IMR-90 (cell line): Measurements from ENCODE around the gene HIVEP3. TPM values are rescaled to one million over a fixed set of nuclear protein-coding genes. Genes with fewer than 3 reads are reported as not detected.

Source experiments
- ATAC-seq: fragments of 200-7000 bp; cut with Tn5 transposase; 2 replicates; pipeline ENCODE4 v1.9.1; 2020; ENCODE audit warnings: low read depth, mild to moderate bottlenecking, moderate library complexity
- BruUV-seq: library from RNA; stranded (reverse); fragments of 400-500 nt; replicated peaks from 2 replicates; lab custom pipeline; 2021; lab: Mats Ljungman, UMichigan
- CTCF ChIA-PET: fragments of 300-600 bp; formaldehyde crosslinking; extraction: SDS; loops from one replicate; lab custom pipeline; 2021; ENCODE audit warnings: antibody characterized with exemption; lab: Yijun Ruan, JAX
- POLR2A ChIA-PET: fragments of 300-600 bp; sonication (Branson Sonifier 250); formaldehyde crosslinking; loops from one replicate; lab custom pipeline; 2022; ENCODE audit warnings: antibody characterized with exemption; ENCODE audit not compliant: unreplicated experiment; lab: Charles Lee
- DNase-seq: peaks from one replicate; pipeline ENCODE4 v3.0.0; 2013
- H2AFZ ChIP-seq: replicated peaks from 2 replicates; pipeline ENCODE3; 2013; ENCODE audit warnings: low read length, mild to moderate bottlenecking; ENCODE audit not compliant: poor library complexity
- H2AK5ac ChIP-seq: 2 replicates; pipeline ENCODE4 v1.6.1; 2013; ENCODE audit warnings: low read depth, low read length, inconsistent platforms
- H2AK9ac ChIP-seq: replicated peaks from 2 replicates; pipeline ENCODE3; 2013; ENCODE audit warnings: mild to moderate bottlenecking, low read depth, low read length, moderate library complexity; ENCODE audit not compliant: poor library complexity
- H2BK120ac ChIP-seq: 2 replicates; pipeline ENCODE4 v1.6.1; 2013; ENCODE audit warnings: low read depth, low read length, inconsistent platforms
- H2BK15ac ChIP-seq: 3 replicates; pipeline ENCODE4 v1.6.1; 2013; ENCODE audit warnings: low read depth, low read length, inconsistent platforms
- H2BK20ac ChIP-seq: 2 replicates; pipeline ENCODE4 v1.6.1; 2013; ENCODE audit warnings: low read depth, mild to moderate bottlenecking, inconsistent platforms, low read length, moderate library complexity
- H2BK5ac ChIP-seq: 2 replicates; pipeline ENCODE4 v1.6.1; 2013; ENCODE audit warnings: mild to moderate bottlenecking, low read depth, low read length, inconsistent platforms; ENCODE audit not compliant: poor library complexity, severe bottlenecking
- H3K14ac ChIP-seq: replicated peaks from 2 replicates; pipeline ENCODE4 v1.6.1; 2013; ENCODE audit warnings: low read depth, low read length, inconsistent platforms
- H3K18ac ChIP-seq: 2 replicates; pipeline ENCODE4 v1.6.1; 2013; ENCODE audit warnings: low read depth, low read length, control low read depth
- H3K23ac ChIP-seq: 2 replicates; pipeline ENCODE4 v1.6.1; 2013; ENCODE audit warnings: low read depth, low read length, inconsistent platforms
- H3K27ac ChIP-seq: 2 replicates; pipeline ENCODE4 v1.5.1; 2013; ENCODE audit warnings: mild to moderate bottlenecking, control low read depth, low read length; ENCODE audit not compliant: insufficient read depth
- H3K27me3 ChIP-seq: 2 replicates; pipeline ENCODE4 v1.6.1; 2013; ENCODE audit warnings: low read length; ENCODE audit not compliant: control insufficient read depth, insufficient read depth
- H3K36me3 ChIP-seq: 2 replicates; pipeline ENCODE4 v1.6.1; 2013; ENCODE audit warnings: low read length, mixed read lengths; ENCODE audit not compliant: control insufficient read depth, insufficient read depth
- H3K4ac ChIP-seq: 2 replicates; pipeline ENCODE4 v1.6.1; 2013; ENCODE audit warnings: low read depth, low read length, inconsistent platforms
- H3K4me1 ChIP-seq: 2 replicates; pipeline ENCODE4 v1.6.1; 2013; ENCODE audit warnings: low read length, mixed read lengths; ENCODE audit not compliant: control insufficient read depth, insufficient read depth
- H3K4me2 ChIP-seq: 2 replicates; pipeline ENCODE4 v1.6.1; 2013; ENCODE audit warnings: low read depth, mild to moderate bottlenecking, control low read depth, low read length, moderate library complexity
- H3K4me3 ChIP-seq: 2 replicates; pipeline ENCODE4 v1.5.1; 2013; ENCODE audit warnings: low read depth, mild to moderate bottlenecking, control low read depth, low read length, moderate library complexity; ENCODE audit not compliant: insufficient read depth
- H3K56ac ChIP-seq: 2 replicates; pipeline ENCODE4 v1.6.1; 2013; ENCODE audit warnings: low read length, inconsistent platforms; ENCODE audit not compliant: insufficient read depth; ENCODE audit errors: extremely low read depth
- H3K79me1 ChIP-seq, 2 experiments: 2 replicates each; pipeline ENCODE4 v1.6.1; 2013; ENCODE audit warnings: low read length in 2 of 2, inconsistent platforms in 1 of 2, low read depth in 1 of 2
- H3K9ac ChIP-seq: 2 replicates; pipeline ENCODE4 v1.6.1; 2013; ENCODE audit warnings: low read depth, low read length, control low read depth
- H3K9me1 ChIP-seq: 2 replicates; pipeline ENCODE4 v1.6.1; 2013; ENCODE audit warnings: low read length, inconsistent platforms; ENCODE audit not compliant: insufficient read depth
- H3K9me3 ChIP-seq: 2 replicates; pipeline ENCODE4 v1.6.1; 2013; ENCODE audit warnings: low read length; ENCODE audit not compliant: control insufficient read depth, insufficient read depth
- H4K20me1 ChIP-seq: 2 replicates; pipeline ENCODE4 v1.6.1; 2013; ENCODE audit warnings: low read length, inconsistent platforms; ENCODE audit not compliant: insufficient read depth
- H4K5ac ChIP-seq: 2 replicates; pipeline ENCODE4 v1.6.1; 2013; ENCODE audit warnings: mild to moderate bottlenecking, low read depth, low read length, control low read depth
- H4K8ac ChIP-seq, 2 experiments: 2 replicates each; pipeline ENCODE4 v1.6.1; 2013; ENCODE audit warnings: low read depth in 2 of 2, low read length in 2 of 2, control low read depth in 1 of 2, inconsistent platforms in 1 of 2
- H4K91ac ChIP-seq: 2 replicates; pipeline ENCODE4 v1.6.1; 2013; ENCODE audit warnings: low read depth, low read length, inconsistent platforms; ENCODE audit not compliant: insufficient read depth
- BHLHE40 ChIP-seq: fragments of 150-350 bp; IDR thresholded peaks from 2 replicates; pipeline ENCODE4 v1.6.1; 2016; ENCODE audit warnings: mild to moderate bottlenecking, low read depth, low read length
- CHD1 ChIP-seq: IDR thresholded peaks from 2 replicates; pipeline ENCODE4 v1.6.1; 2012; ENCODE audit warnings: low read depth, low read length, improper control_type of control experiment
- ELK1 ChIP-seq: fragments of 150-350 bp; IDR thresholded peaks from 2 replicates; pipeline ENCODE4 v1.6.1; 2016; ENCODE audit warnings: low read depth, mild to moderate bottlenecking, low read length, moderate library complexity, borderline replicate concordance
- FOS ChIP-seq: fragments of 150-350 bp; IDR thresholded peaks from 2 replicates; pipeline ENCODE4 v1.6.1; 2016; ENCODE audit warnings: low read depth, low read length
- MAFK ChIP-seq: IDR thresholded peaks from 2 replicates; pipeline ENCODE4 v1.6.1; 2012; ENCODE audit warnings: low read depth, low read length, improper control_type of control experiment
- MAZ ChIP-seq: IDR thresholded peaks from 2 replicates; pipeline ENCODE4 v1.6.1; 2012; ENCODE audit warnings: low read depth, mild to moderate bottlenecking, low read length, improper control_type of control experiment, moderate library complexity, borderline replicate concordance
- NFE2L2 ChIP-seq: fragments of 150-350 bp; IDR thresholded peaks from 2 replicates; pipeline ENCODE4 v1.6.1; 2016; ENCODE audit warnings: low read depth, mild to moderate bottlenecking, low read length
- POLR2A ChIP-seq: IDR thresholded peaks from 2 replicates; pipeline ENCODE4 v1.6.1; 2012; ENCODE audit warnings: mild to moderate bottlenecking, low read depth, low read length
- RAD21 ChIP-seq: IDR thresholded peaks from 2 replicates; pipeline ENCODE4 v1.6.1; 2012; ENCODE audit warnings: low read length, improper control_type of control experiment
- RCOR1 ChIP-seq: IDR thresholded peaks from 2 replicates; pipeline ENCODE4 v1.6.1; 2012; ENCODE audit warnings: mild to moderate bottlenecking, low read length, improper control_type of control experiment; ENCODE audit not compliant: insufficient replicate concordance
- RFX5 ChIP-seq: IDR thresholded peaks from 2 replicates; pipeline ENCODE4 v1.8.0; 2012; ENCODE audit warnings: low read depth, mild to moderate bottlenecking, low read length, moderate library complexity
- SMC3 ChIP-seq: fragments of 150-350 bp; IDR thresholded peaks from 2 replicates; pipeline ENCODE4 v1.6.1; 2016; ENCODE audit warnings: low read depth, mild to moderate bottlenecking, antibody characterized with exemption, low read length, moderate library complexity
- USF2 ChIP-seq: fragments of 150-350 bp; IDR thresholded peaks from 2 replicates; pipeline ENCODE4 v1.6.1; 2017; ENCODE audit warnings: mild to moderate bottlenecking, antibody characterized with exemption, low read length, low read depth
- WGBS, 2 experiments: methylation state at CpG; one replicate each; pipeline versions ENCODE4 v1.1.5 to v1.1.7; 2013; ENCODE audit warnings: missing lambda C conversion rate in 2 of 2; ENCODE audit not compliant: insufficient read length in 1 of 2; ENCODE audit errors: extremely low coverage in 2 of 2; 5-methylcytosine and 5-hydroxymethylcytosine counted together
- dilution Hi-C: fragments of 300-500 bp; cut with HindIII; formaldehyde crosslinking; loops from one replicate; pipeline ENCODE4 v1.14.3; 2018; ENCODE audit warnings: low sequenced_read_pairs; ENCODE audit not compliant: unreplicated experiment
- in situ Hi-C: fragments of 300-500 bp; cut with MboI; formaldehyde crosslinking; loops from 3 replicates; pipeline ENCODE4 v1.14.3; 2019; ENCODE audit warnings: low sequenced_read_pairs, inconsistent platforms, mixed read lengths
- intact Hi-C: fragments of 100-400 bp; cut with micrococcal nuclease; formaldehyde crosslinking; loops from 2 replicates; pipeline ENCODE4 v1.10.0; 2022
- polyA plus RNA-seq, 3 experiments: library from polyadenylated mRNA; depleted of rRNA; stranded (reverse); fragments of >200 nt; gene quantifications; 2 replicates each; pipeline ENCODE4 v1.2.3, GENCODE V29; 2012; ENCODE audit warnings: low replicate concordance in 1 of 3
- total RNA-seq: library from RNA; depleted of rRNA; stranded (reverse); fragments of >200 nt; gene quantifications from 2 replicates; pipeline ENCODE4 v1.2.3, GENCODE V29; 2012

HIVEP3 gene
- total and polyA plus RNA-seq, 2 of the 4 experiments (the other 2 are of a cell fraction), result 1.4 to 4.0 TPM

GRCh38 chr1:41672173-41672572 lies 246.5 kb downstream of the HIVEP3 start (continued):
- TF ChIP-seq ELK1, result no peak

- ChIA-PET POLR2A (no interaction called here), CTCF (interaction anchor here (1.1 kb wide), 1 partner anchor 9 kb away, joined by 3 read pairs; no protein-coding TSS in a partner anchor)
- Histone ChIP-seq H2BK5ac (peak overlapping the region; percentile 98), H3K18ac (peak overlapping the region; percentile 96), H3K23ac (peak overlapping the region; percentile 44; the same call in 1 of the 2 replicates), H3K9me3 (no peaks in the 10 kb centered on the region), H4K20me1 (no peaks in the 10 kb centered on the region), H3K9ac (no peak overlapping the region), H3K4me3 (no peak overlapping the region), H2AK5ac (peak overlapping the region; percentile 97), H3K79me1 (peaks cover 0 to 12% of the 10 kb centered on the region in 2 experiments; a peak in 2 of 4 replicates), H3K56ac (0 out of 2 replicates have a peak overlapping the region, but pooled peaks have one; percentile 21), H3K36me3 (no peaks in the 10 kb centered on the region), H3K14ac (peak overlapping the region; percentile 82), H4K8ac (peak overlapping the region; percentile 62 to 93; a peak in 3 of 4 replicates), H2BK120ac (peak overlapping the region; percentile 94), H3K4ac (peak overlapping the region; percentile 96), H3K27ac (peak overlapping the region; percentile 52), H2AFZ (peak overlapping the region; percentile 24), H4K5ac (peak overlapping the region; percentile 87), H4K91ac (peak overlapping the region; percentile 98), H2AK9ac (peak overlapping the region; percentile 33), H2BK15ac (peak overlapping the region; percentile 77; the same call in 2 of the 3 replicates), H3K9me1 (peaks cover 27% of the 10 kb centered on the region), H3K4me1 (peaks cover 43% of the 10 kb centered on the region), H2BK20ac (peak overlapping the region; percentile 97), H3K27me3 (no peaks in the 10 kb centered on the region), H3K4me2 (no peak overlapping the region)
- WGBS, 2 experiments, result 90% methylated on average over 4 of the region's 15 CpGs; no CpG with 5 or more reads in 1 of the 2 experiments
- in situ Hi-C loops (no loop called here), intact Hi-C loops (loop anchor here (5.0 kb wide), 1 partner anchor 94 kb away; no protein-coding TSS in a partner anchor), dilution Hi-C loops (no loop called here)
- DNase-seq, result no peak
- no peak for ATAC-seq
- BruUV-seq, result no TSS peak
- TF ChIP-seq POLR2A (no peak), ELK1 (no peak), NFE2L2 (no peak), MAZ (no peak), SMC3 (no peak), CHD1 (no peak), RCOR1 (no peak), BHLHE40 (no peak), RAD21 (no peak), RFX5 (no peak), FOS (no peak), MAFK (no peak), USF2 (no peak)
These were observed 247.5 kb downstream of the HIVEP3 start for GRCh38 chr1:41671116-41671755.
